HG02571 (cell line): Measurements from ENCODE around the gene PHF21B.
"Not testable (repeated sequence)": the region's sequence is repeated elsewhere in the genome, so short reads cannot be mapped to it uniquely, and the experiment has no call there.

ENCODE experiments used
- ATAC-seq: cut with Tn5 transposase; IDR thresholded peaks from one replicate; pipeline ENCODE4 v1.9.1; 2021; ENCODE audit warnings: mild to moderate bottlenecking, moderate library complexity; ENCODE audit not compliant: unreplicated experiment

Gene PHF21B

GRCh38 chr22:44881624-44882023, 128.2 kb downstream of the PHF21B start:
- no peak for ATAC-seq

- ATAC-seq, result no peak
Measured at GRCh38 chr22:44880610-44881290, 129.1 kb downstream of the PHF21B start.

- ATAC-seq, result no peak
Measured at GRCh38 chr22:44879301-44879680, 130.5 kb downstream of the PHF21B start.

GRCh38 chr22:44878483-44879300, 131.1 kb downstream of the PHF21B start:
- ATAC-seq, result no peak

- ATAC-seq, result no peak
Measured at GRCh38 chr22:44876921-44877320, 132.9 kb downstream of the PHF21B start.

- no peak for ATAC-seq
Measured at GRCh38 chr22:44871782-44872181, 138.0 kb downstream of the PHF21B start.

- ATAC-seq, result no peak
Measured at GRCh38 chr22:44870021-44870420, 139.8 kb downstream of the PHF21B start.

- ATAC-seq, result no peak
Measured at GRCh38 chr22:44869196-44869595, 140.6 kb downstream of the PHF21B start.

- no peak for ATAC-seq
Measured at GRCh38 chr22:44865193-44866057, 144.4 kb downstream of the PHF21B start.

GRCh38 chr22:44862981-44863860, 146.6 kb downstream of the PHF21B start:
- ATAC-seq, result no peak

GRCh38 chr22:44862281-44862680, 147.5 kb downstream of the PHF21B start:
- ATAC-seq, result no peak

- no peak for ATAC-seq
Measured at GRCh38 chr22:44861245-44861644, 148.6 kb downstream of the PHF21B start.

- ATAC-seq, result no peak
Measured at GRCh38 chr22:44860311-44860710, 149.5 kb downstream of the PHF21B start.

- ATAC-seq, result no peak
Measured at GRCh38 chr22:44859641-44860040, 150.2 kb downstream of the PHF21B start.

GRCh38 chr22:44858819-44859218, 151.0 kb downstream of the PHF21B start:
- not testable (repeated sequence) for ATAC-seq

GRCh38 chr22:44855855-44856254, 153.9 kb downstream of the PHF21B start:
- no peak for ATAC-seq

GRCh38 chr22:44854641-44855040, 155.2 kb downstream of the PHF21B start:
- ATAC-seq, result not testable (repeated sequence)

GRCh38 chr22:44850946-44851345, 158.9 kb downstream of the PHF21B start:
- ATAC-seq, result no peak

GRCh38 chr22:44848791-44849420, 160.9 kb downstream of the PHF21B start:
- ATAC-seq, result no peak

- no peak for ATAC-seq
Measured at GRCh38 chr22:44848296-44848741, 161.5 kb downstream of the PHF21B start.
